ENCODE measurements around the gene MRPL9.

DNA sequence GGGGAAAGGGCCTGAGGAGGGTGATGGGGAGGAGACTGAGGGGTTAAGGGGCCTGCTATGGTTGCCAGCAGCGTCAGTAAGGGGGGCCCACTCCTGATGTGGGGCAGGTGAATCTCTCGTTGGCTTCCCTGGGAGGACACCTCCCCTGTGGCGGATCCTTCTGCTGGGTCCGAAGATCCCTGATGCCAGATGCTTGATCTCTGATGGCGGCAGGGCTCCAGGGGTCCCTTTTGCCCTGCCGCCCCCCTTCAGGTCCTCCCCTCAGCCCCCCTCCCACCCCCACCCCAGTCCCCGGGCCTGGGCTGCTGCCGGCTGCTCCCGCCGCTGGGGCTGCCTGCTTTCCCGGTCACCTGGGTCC is 46.9 kb downstream of the MRPL9 start:
- TF ChIP-seq, protein P1, sequence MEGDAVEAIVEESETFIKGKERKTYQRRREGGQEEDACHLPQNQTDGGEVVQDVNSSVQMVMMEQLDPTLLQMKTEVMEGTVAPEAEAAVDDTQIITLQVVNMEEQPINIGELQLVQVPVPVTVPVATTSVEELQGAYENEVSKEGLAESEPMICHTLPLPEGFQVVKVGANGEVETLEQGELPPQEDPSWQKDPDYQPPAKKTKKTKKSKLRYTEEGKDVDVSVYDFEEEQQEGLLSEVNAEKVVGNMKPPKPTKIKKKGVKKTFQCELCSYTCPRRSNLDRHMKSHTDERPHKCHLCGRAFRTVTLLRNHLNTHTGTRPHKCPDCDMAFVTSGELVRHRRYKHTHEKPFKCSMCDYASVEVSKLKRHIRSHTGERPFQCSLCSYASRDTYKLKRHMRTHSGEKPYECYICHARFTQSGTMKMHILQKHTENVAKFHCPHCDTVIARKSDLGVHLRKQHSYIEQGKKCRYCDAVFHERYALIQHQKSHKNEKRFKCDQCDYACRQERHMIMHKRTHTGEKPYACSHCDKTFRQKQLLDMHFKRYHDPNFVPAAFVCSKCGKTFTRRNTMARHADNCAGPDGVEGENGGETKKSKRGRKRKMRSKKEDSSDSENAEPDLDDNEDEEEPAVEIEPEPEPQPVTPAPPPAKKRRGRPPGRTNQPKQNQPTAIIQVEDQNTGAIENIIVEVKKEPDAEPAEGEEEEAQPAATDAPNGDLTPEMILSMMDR (conservative IDR thresholded peaks at IDR 0.05) = no peak
- TF ChIP-seq ZFX (IDR thresholded peaks at IDR 0.05) = no peak
